Keratinocyte (primary cell): ENCODE results near the gene KATNB1. TPM values are rescaled to one million over a fixed set of nuclear protein-coding genes. Genes with fewer than 3 reads are reported as not detected.

Experiments
- DNase-seq: peaks from one replicate; pipeline ENCODE4 v3.0.0-alpha.2; 2011; ENCODE audit warnings: low read depth, missing footprints, low spot score
- FAIRE-seq: peaks from 2 replicates; lab custom pipeline; 2011; peaks lifted over from hg19 to GRCh38; lab: Jason Lieb, UNC
- H2AFZ ChIP-seq: 2 replicates; pipeline ENCODE4 v1.6.0; 2012; ENCODE audit warnings: low read length, control low read depth, inconsistent platforms; ENCODE audit not compliant: control insufficient read depth
- H3K27ac ChIP-seq: 2 replicates; pipeline ENCODE4 v1.5.1; 2011; ENCODE audit warnings: low read length; ENCODE audit not compliant: control insufficient read depth, insufficient read depth
- H3K27me3 ChIP-seq: 3 replicates; pipeline ENCODE4 v1.6.0; 2011; ENCODE audit warnings: low read length; ENCODE audit not compliant: control insufficient read depth, insufficient read depth; ENCODE audit errors: extremely low read depth
- H3K36me3 ChIP-seq, 2 experiments: 2 replicates in 1 of 2; 3 replicates in 1 of 2; pipeline ENCODE4 v1.5.1; 2011; ENCODE audit warnings: low read length in 2 of 2, mild to moderate bottlenecking in 1 of 2; ENCODE audit not compliant: control insufficient read depth in 2 of 2, insufficient read depth in 2 of 2; ENCODE audit errors: extremely low read depth in 1 of 2
- H3K4me1 ChIP-seq: 3 replicates; pipeline ENCODE4 v1.5.1; 2011; ENCODE audit warnings: low read length; ENCODE audit not compliant: control insufficient read depth, insufficient read depth; ENCODE audit errors: extremely low read depth
- H3K4me2 ChIP-seq: 3 replicates; pipeline ENCODE4 v1.6.0; 2011; ENCODE audit warnings: low read depth, low read length; ENCODE audit not compliant: control insufficient read depth, insufficient read depth; ENCODE audit errors: extremely low read depth
- H3K4me3 ChIP-seq, 3 experiments: fragments of 200-600 bp in 1 of 3; sonication (generic) in 1 of 3; 2 replicates in 2 of 3; 3 replicates in 1 of 3; pipeline ENCODE4 v1.5.1; 2011 to 2016; ENCODE audit warnings: low read length in 3 of 3, mild to moderate bottlenecking in 3 of 3, control low read depth in 2 of 3, inconsistent platforms in 1 of 3, low read depth in 1 of 3, mixed read lengths in 1 of 3, mixed run types in 1 of 3, moderate library complexity in 1 of 3; ENCODE audit not compliant: control insufficient read depth in 2 of 3, insufficient read depth in 2 of 3; ENCODE audit errors: extremely low read depth in 1 of 3
- H3K79me2 ChIP-seq: 2 replicates; pipeline ENCODE4 v1.6.0; 2012; ENCODE audit warnings: low read length; ENCODE audit not compliant: control insufficient read depth, insufficient read depth
- H3K9ac ChIP-seq: 3 replicates; pipeline ENCODE4 v1.6.0; 2011; ENCODE audit warnings: low read length; ENCODE audit not compliant: control insufficient read depth, insufficient read depth; ENCODE audit errors: extremely low read depth
- H3K9me1 ChIP-seq: 3 replicates; pipeline ENCODE4 v1.6.0; 2011; ENCODE audit warnings: low read length; ENCODE audit not compliant: control insufficient read depth, insufficient read depth; ENCODE audit errors: extremely low read depth
- H3K9me3 ChIP-seq: 2 replicates; pipeline ENCODE4 v1.5.1; 2012; ENCODE audit warnings: low read depth, low read length; ENCODE audit not compliant: control insufficient read depth
- H4K20me1 ChIP-seq: 3 replicates; pipeline ENCODE4 v1.6.0; 2011; ENCODE audit warnings: low read length; ENCODE audit not compliant: control insufficient read depth, insufficient read depth; ENCODE audit errors: extremely low read depth
- EZH2 ChIP-seq: IDR thresholded peaks from one replicate; pipeline ENCODE4 v1.6.1; 2012; ENCODE audit warnings: inconsistent platforms, mild to moderate bottlenecking, low read length, moderate library complexity
- dilution Hi-C: fragments of 300-500 bp; cut with MboI; formaldehyde crosslinking; loops from one replicate; pipeline ENCODE4 v1.7.0; 2020; ENCODE audit warnings: low sequenced_read_pairs; ENCODE audit not compliant: extremely low pct_ligation_motif_present
- polyA plus RNA-seq, 5 experiments: library from polyadenylated mRNA; depleted of rRNA in 3 of 5; stranded (reverse) in 3 of 5; stranded (forward) in 1 of 5; unstranded in 1 of 5; fragments of >200 nt; gene quantifications; 1 replicate in 1 of 5; 2 replicates in 3 of 5; 3 replicates in 1 of 5; pipeline versions ENCODE4 v1.2.1 to v1.2.3, GENCODE V29; 2011 to 2012; ENCODE audit warnings: missing spikeins in 2 of 5, low read depth in 1 of 5, low replicate concordance in 1 of 5
- TF ChIP-seq, protein P1 (sequence below), 3 experiments: IDR thresholded peaks in 1 of 3; conservative IDR thresholded peaks in 1 of 3; optimal IDR thresholded peaks in 1 of 3; 2 replicates in 2 of 3; 3 replicates in 1 of 3; pipeline versions ENCODE3 to v1.5.1; 2011; ENCODE audit warnings: low read length in 3 of 3, mild to moderate bottlenecking in 3 of 3, moderate library complexity in 2 of 3, control low read depth in 1 of 3, inconsistent platforms in 1 of 3; ENCODE audit not compliant: insufficient read depth in 2 of 3; ENCODE audit errors: extremely low read depth in 1 of 3

Gene KATNB1
- polyA plus RNA-seq, 1 donor (not counting 4 experiments of a cell fraction or from before 2014, with no cell fraction given), result 18.9 TPM

DNA sequence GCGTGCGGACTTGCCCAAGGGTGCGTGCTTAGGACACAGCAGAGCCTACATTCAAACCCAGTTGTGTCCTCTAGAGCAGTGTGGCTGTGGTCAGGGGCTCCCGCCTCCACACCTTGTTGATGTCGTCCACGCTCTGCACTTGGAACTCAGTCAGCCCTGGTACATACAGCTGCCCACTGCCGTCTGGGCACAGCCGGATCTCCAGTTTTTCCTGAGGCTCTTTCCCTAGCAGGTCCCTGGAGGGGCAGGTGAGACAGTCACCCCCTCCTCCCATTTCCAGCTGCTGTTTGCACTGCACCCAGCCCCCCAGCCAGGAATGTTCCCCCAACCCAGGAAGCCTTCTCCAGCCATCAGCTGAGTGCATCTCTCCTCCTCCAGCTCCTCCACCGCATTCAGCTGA lies 25.7 kb downstream of the KATNB1 start:
- H3K4me2 ChIP-seq, result no peak overlapping the region
- dilution Hi-C loops, result no loop called here
- H3K9ac ChIP-seq, result no peak overlapping the region
- DNase-seq (no peak), FAIRE-seq (no peak)
- TF ChIP-seq EZH2, result no peak
- TF ChIP-seq, protein P1, sequence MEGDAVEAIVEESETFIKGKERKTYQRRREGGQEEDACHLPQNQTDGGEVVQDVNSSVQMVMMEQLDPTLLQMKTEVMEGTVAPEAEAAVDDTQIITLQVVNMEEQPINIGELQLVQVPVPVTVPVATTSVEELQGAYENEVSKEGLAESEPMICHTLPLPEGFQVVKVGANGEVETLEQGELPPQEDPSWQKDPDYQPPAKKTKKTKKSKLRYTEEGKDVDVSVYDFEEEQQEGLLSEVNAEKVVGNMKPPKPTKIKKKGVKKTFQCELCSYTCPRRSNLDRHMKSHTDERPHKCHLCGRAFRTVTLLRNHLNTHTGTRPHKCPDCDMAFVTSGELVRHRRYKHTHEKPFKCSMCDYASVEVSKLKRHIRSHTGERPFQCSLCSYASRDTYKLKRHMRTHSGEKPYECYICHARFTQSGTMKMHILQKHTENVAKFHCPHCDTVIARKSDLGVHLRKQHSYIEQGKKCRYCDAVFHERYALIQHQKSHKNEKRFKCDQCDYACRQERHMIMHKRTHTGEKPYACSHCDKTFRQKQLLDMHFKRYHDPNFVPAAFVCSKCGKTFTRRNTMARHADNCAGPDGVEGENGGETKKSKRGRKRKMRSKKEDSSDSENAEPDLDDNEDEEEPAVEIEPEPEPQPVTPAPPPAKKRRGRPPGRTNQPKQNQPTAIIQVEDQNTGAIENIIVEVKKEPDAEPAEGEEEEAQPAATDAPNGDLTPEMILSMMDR (optimal IDR thresholded peaks at IDR 0.05 in 1 of 3, IDR thresholded peaks at IDR 0.05 in 1 of 3, conservative IDR thresholded peaks at IDR 0.05 in 1 of 3; ENCODE audit: extremely low read depth in 1 of 3, insufficient read depth in 2 of 3, low read length in 3 of 3), result no peak
- no peaks in the 10 kb centered on the region for H3K9me1 ChIP-seq
- H3K27me3 ChIP-seq, result no peaks in the 10 kb centered on the region
- H3K27ac ChIP-seq, result no peak overlapping the region
- peaks cover 19 to 43% of the 10 kb centered on the region in 2 experiments for H3K36me3 ChIP-seq
- peaks cover 21% of the 10 kb centered on the region for H3K4me1 ChIP-seq
- peaks cover 3% of the 10 kb centered on the region for H4K20me1 ChIP-seq
- no peaks in the 10 kb centered on the region for H3K9me3 ChIP-seq
- H3K4me3 ChIP-seq, result no peak overlapping the region
- no peaks in the 10 kb centered on the region for H3K79me2 ChIP-seq
- H2AFZ ChIP-seq, result no peak overlapping the region

DNA sequence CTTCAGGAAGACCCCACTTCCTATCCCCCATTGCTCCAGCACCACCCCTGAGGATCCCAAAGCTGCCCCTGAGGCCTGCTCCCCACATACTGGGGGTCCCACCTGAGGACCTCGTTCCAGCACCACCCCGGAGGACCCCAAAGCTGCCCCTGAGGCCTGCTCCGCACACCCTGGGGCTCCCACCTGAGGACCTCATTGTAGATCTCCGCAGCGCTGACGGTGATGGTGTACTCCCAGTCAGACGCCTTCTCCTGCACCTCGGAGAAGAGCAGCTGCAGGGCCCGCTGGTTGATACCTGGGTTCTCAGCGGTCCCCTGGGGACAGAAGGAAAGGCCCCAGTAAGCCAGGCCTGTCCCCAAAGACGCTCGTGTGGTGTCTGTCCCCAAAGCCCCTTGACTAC lies 26.4 kb downstream of the KATNB1 start:
- H3K9me3 ChIP-seq, result no peaks in the 10 kb centered on the region
- H3K9me1 ChIP-seq, result no peaks in the 10 kb centered on the region
- FAIRE-seq, result no peak
- H3K79me2 ChIP-seq, result no peaks in the 10 kb centered on the region
- H4K20me1 ChIP-seq, result peaks cover 3% of the 10 kb centered on the region
- DNase-seq, result no peak
- H3K27ac ChIP-seq, result no peak overlapping the region
- peaks cover 21% of the 10 kb centered on the region for H3K4me1 ChIP-seq
- no peak overlapping the region for H3K4me3 ChIP-seq
- dilution Hi-C loops, result no loop called here
- TF ChIP-seq, protein P1 (optimal IDR thresholded peaks at IDR 0.05 in 1 of 3, IDR thresholded peaks at IDR 0.05 in 1 of 3, conservative IDR thresholded peaks at IDR 0.05 in 1 of 3; ENCODE audit: extremely low read depth in 1 of 3, insufficient read depth in 2 of 3, low read length in 3 of 3), result no peak
- TF ChIP-seq EZH2, result no peak
- H3K36me3 ChIP-seq, result peaks cover 17 to 46% of the 10 kb centered on the region in 2 experiments
- H3K27me3 ChIP-seq, result no peaks in the 10 kb centered on the region
- no peak overlapping the region for H3K9ac ChIP-seq
- H3K4me2 ChIP-seq, result no peak overlapping the region
- no peak overlapping the region for H2AFZ ChIP-seq
